Activated naive CD4-positive, alpha-beta T cell treated with anti-CD3 and anti-CD28 coated beads, Interleukin-2, amount 50 U/mL, for 72 hours (primary cell): ENCODE data around the gene NRARP. TPM values are rescaled to one million over a fixed set of nuclear protein-coding genes. Genes with fewer than 3 reads are reported as not detected.

Experiments used
- ATAC-seq, 2 donors: fragments of 150-1000 bp; cut with Tn5 transposase; 2 replicates each; pipeline ENCODE4 v1.10.0; 2021; ENCODE audit warnings: mild to moderate bottlenecking in 2 of 2, moderate library complexity in 2 of 2
- DNase-seq, 2 donors: peaks; one replicate each; pipeline ENCODE4 v3.0.0; 2021 to 2022; ENCODE audit warnings: low spot score in 2 of 2
- H3K27ac Mint-ChIP-seq, 2 donors: one replicate each; pipeline ENCODE4 v1.8.0; 2022; ENCODE audit warnings: mild to moderate bottlenecking in 2 of 2, mixed read lengths in 2 of 2
- H3K36me3 Mint-ChIP-seq, 2 donors: one replicate each; pipeline ENCODE4 v1.8.0; 2022; ENCODE audit warnings: mixed read lengths in 2 of 2
- H3K9me3 Mint-ChIP-seq, 2 donors: one replicate each; pipeline ENCODE4 v1.8.0; 2022; ENCODE audit warnings: mixed read lengths in 2 of 2
- total RNA-seq, 2 donors: library from RNA; stranded (reverse); gene quantifications; one replicate each; pipeline ENCODE4 v1.2.3, GENCODE V29; 2022

Gene NRARP
- total RNA-seq, 2 donors from 2014 or later: 0.61 to 3.1 TPM

GRCh38 chr9:137316012-137316981 is 14.2 kb upstream of the NRARP start:
- Mint-ChIP-seq H3K36me3 (no peaks in the 10 kb centered on the region), H3K27ac (no peak overlapping the region), H3K9me3 (no peaks in the 10 kb centered on the region)
- DNase-seq: peak in 1 of 2 donors; percentile 51
- peak; percentile 42 to 60 for ATAC-seq

GRCh38 chr9:137315581-137316011 is 13.5 kb upstream of the NRARP start:
- H3K36me3 Mint-ChIP-seq: no peaks in the 10 kb centered on the region
- H3K27ac Mint-ChIP-seq: no peak overlapping the region
- H3K9me3 Mint-ChIP-seq: no peaks in the 10 kb centered on the region
- ATAC-seq (no peak), DNase-seq (peak in 1 of 2 donors; percentile 41)

- H3K36me3 Mint-ChIP-seq: no peaks in the 10 kb centered on the region
- ATAC-seq (no peak), DNase-seq (peak in 1 of 2 donors; percentile 56)
- H3K27ac Mint-ChIP-seq: no peak overlapping the region
- H3K9me3 Mint-ChIP-seq: no peaks in the 10 kb centered on the region
Observed at GRCh38 chr9:137314561-137315560, 12.8 kb upstream of the NRARP start.

- no peak overlapping the region for H3K27ac Mint-ChIP-seq
- ATAC-seq: no peak
Observed at GRCh38 chr9:137313956-137314560, 12.0 kb upstream of the NRARP start.

GRCh38 chr9:137313326-137313936 is 11.4 kb upstream of the NRARP start:
- Mint-ChIP-seq H3K36me3 (no peaks in the 10 kb centered on the region), H3K27ac (no peak overlapping the region), H3K9me3 (no peaks in the 10 kb centered on the region)
- ATAC-seq (no peak), DNase-seq (peak in 1 of 2 donors; percentile 45)

More at GRCh38 chr9:137313956-137314560, 12.0 kb upstream of the NRARP start:
- Mint-ChIP-seq H3K9me3 (no peaks in the 10 kb centered on the region), H3K36me3 (no peaks in the 10 kb centered on the region)
- no peak for DNase-seq

GRCh38 chr9:137312852-137313325 is 10.8 kb upstream of the NRARP start:
- no peaks in the 10 kb centered on the region for H3K9me3 Mint-ChIP-seq
- no peak for ATAC-seq
- H3K27ac Mint-ChIP-seq: no peak overlapping the region
- DNase-seq: no peak
- no peaks in the 10 kb centered on the region for H3K36me3 Mint-ChIP-seq

- DNase-seq: no peak
- no peak overlapping the region for H3K27ac Mint-ChIP-seq
- H3K36me3 Mint-ChIP-seq: no peaks in the 10 kb centered on the region
- H3K9me3 Mint-ChIP-seq: no peaks in the 10 kb centered on the region
- ATAC-seq: no peak
Observed at GRCh38 chr9:137311986-137312851, 10.1 kb upstream of the NRARP start.

GRCh38 chr9:137311171-137311985 is 9.3 kb upstream of the NRARP start:
- Mint-ChIP-seq H3K9me3 (no peaks in the 10 kb centered on the region), H3K36me3 (no peaks in the 10 kb centered on the region), H3K27ac (no peak overlapping the region)
- ATAC-seq (no peak), DNase-seq (no peak)

- no peaks in the 10 kb centered on the region for H3K36me3 Mint-ChIP-seq
- no peak for DNase-seq
- ATAC-seq: no peak
- H3K27ac Mint-ChIP-seq: no peak overlapping the region
- no peaks in the 10 kb centered on the region for H3K9me3 Mint-ChIP-seq
Observed at GRCh38 chr9:137310189-137311052, 8.3 kb upstream of the NRARP start.

GRCh38 chr9:137309368-137310188 is 7.5 kb upstream of the NRARP start:
- ATAC-seq (no peak), DNase-seq (no peak)
- no peaks in the 10 kb centered on the region for H3K9me3 Mint-ChIP-seq
- no peaks in the 10 kb centered on the region for H3K36me3 Mint-ChIP-seq
- H3K27ac Mint-ChIP-seq: no peak overlapping the region

- ATAC-seq (no peak), DNase-seq (no peak)
- H3K9me3 Mint-ChIP-seq: no peaks in the 10 kb centered on the region
- no peak overlapping the region for H3K27ac Mint-ChIP-seq
- H3K36me3 Mint-ChIP-seq: no peaks in the 10 kb centered on the region
Observed at GRCh38 chr9:137308057-137308619, 6.1 kb upstream of the NRARP start.

- no peak for DNase-seq
- no peak for ATAC-seq
- H3K36me3 Mint-ChIP-seq: no peaks in the 10 kb centered on the region
- no peak overlapping the region for H3K27ac Mint-ChIP-seq
- H3K9me3 Mint-ChIP-seq: no peaks in the 10 kb centered on the region
Observed at GRCh38 chr9:137307255-137308056, 5.4 kb upstream of the NRARP start.
